SK-N-SH (cell line): ENCODE data around the gene ZDHHC7. TPM values are rescaled to one million over a fixed set of nuclear protein-coding genes. Genes with fewer than 3 reads are reported as not detected.
A peak's percentile ranks its signal among the peaks of the same experiment; 100 is the strongest.

Experiments
- CTCF ChIA-PET: fragments of 300-600, 350-600 bp; formaldehyde crosslinking; extraction: SDS; loops from one replicate; lab custom pipeline; 2021; lab: Yijun Ruan, JAX
- POLR2A ChIA-PET: fragments of 350-600 bp; sonication (Branson Sonifier 250); formaldehyde crosslinking; extraction: SDS; loops from one replicate; lab custom pipeline; 2020; ENCODE audit warnings: antibody characterized with exemption, inconsistent platforms; lab: Yijun Ruan, JAX
- DNase-seq: peaks from one replicate; pipeline ENCODE4 v3.0.0; 2012
- H2AFZ ChIP-seq: fragments of 200-600 bp; sonication (generic); 2 replicates; pipeline ENCODE4 v1.8.1; 2016; ENCODE audit warnings: antibody characterized with exemption, mild to moderate bottlenecking, low read depth
- H3F3A ChIP-seq: fragments of 200-600 bp; sonication (generic); replicated peaks from 2 replicates; pipeline ENCODE3; 2016; ENCODE audit warnings: antibody characterized with exemption, mild to moderate bottlenecking; ENCODE audit not compliant: insufficient read depth
- H3K27ac ChIP-seq, 2 experiments: fragments of 200-500 bp in 1 of 2; fragments of 200-600 bp in 1 of 2; sonication (Bioruptor generic) in 1 of 2; sonication (generic), shearing (Covaris generic) in 1 of 2; 2 replicates each; pipeline versions ENCODE4 v1.5.1 to v1.6.1; 2014 to 2016; ENCODE audit warnings: low read depth in 2 of 2, inconsistent platforms in 1 of 2, low read length in 1 of 2, mild to moderate bottlenecking in 1 of 2, mixed read lengths in 1 of 2
- H3K27me3 ChIP-seq: fragments of 200-600 bp; sonication (generic), shearing (Covaris generic); 2 replicates; pipeline ENCODE4 v1.6.1; 2016; ENCODE audit warnings: mixed run types; ENCODE audit not compliant: insufficient read depth
- H3K36me3 ChIP-seq, 2 experiments: fragments of 200-500 bp in 1 of 2; fragments of 200-600 bp in 1 of 2; sonication (Bioruptor generic) in 1 of 2; sonication (generic) in 1 of 2; replicated peaks in 1 of 2; 2 replicates each; pipeline versions ENCODE3 to v1.5.1; 2014 to 2016; ENCODE audit warnings: low read length in 1 of 2, mild to moderate bottlenecking in 1 of 2; ENCODE audit not compliant: insufficient read depth in 2 of 2, control insufficient read depth in 1 of 2
- H3K4me1 ChIP-seq, 2 experiments: fragments of 200-500 bp in 1 of 2; fragments of 200-600 bp in 1 of 2; sonication (Bioruptor generic) in 1 of 2; sonication (generic), shearing (Covaris generic) in 1 of 2; 2 replicates each; pipeline versions ENCODE4 v1.5.1 to v1.6.1; 2014 to 2016; ENCODE audit warnings: low read depth in 1 of 2, low read length in 1 of 2, mixed run types in 1 of 2; ENCODE audit not compliant: insufficient read depth in 2 of 2, control insufficient read depth in 1 of 2
- H3K4me2 ChIP-seq: fragments of 200-600 bp; sonication (generic), shearing (Covaris generic); 2 replicates; pipeline ENCODE4 v1.6.1; 2017; ENCODE audit warnings: mixed run types
- H3K4me3 ChIP-seq, 2 experiments: fragments of 200-500 bp in 1 of 2; fragments of 200-600 bp in 1 of 2; sonication (Bioruptor generic) in 1 of 2; sonication (generic), shearing (Covaris generic) in 1 of 2; 2 replicates each; pipeline versions ENCODE4 v1.5.1 to v1.8.1; 2014 to 2016; ENCODE audit warnings: low read depth in 2 of 2, inconsistent platforms in 1 of 2, low read length in 1 of 2, mild to moderate bottlenecking in 1 of 2, mixed read lengths in 1 of 2, moderate library complexity in 1 of 2
- H3K79me2 ChIP-seq: fragments of 200-600 bp; sonication (generic); 2 replicates; pipeline ENCODE4 v1.8.1; 2017; ENCODE audit warnings: mild to moderate bottlenecking; ENCODE audit not compliant: insufficient read depth
- H3K9ac ChIP-seq: fragments of 200-600 bp; sonication (generic); 2 replicates; pipeline ENCODE4 v1.6.1; 2017; ENCODE audit warnings: mixed run types
- H3K9me2 ChIP-seq: fragments of 200-600 bp; sonication (generic); 2 replicates; pipeline ENCODE4 v1.6.1; 2017; ENCODE audit warnings: mixed run types
- H3K9me3 ChIP-seq: fragments of 200-600 bp; sonication (generic); 2 replicates; pipeline ENCODE4 v1.6.1; 2017; ENCODE audit warnings: mixed run types, mild to moderate bottlenecking, moderate library complexity
- H4K20me1 ChIP-seq: fragments of 200-600 bp; sonication (generic); 2 replicates; pipeline ENCODE4 v1.6.1; 2017; ENCODE audit warnings: mild to moderate bottlenecking, mixed run types; ENCODE audit not compliant: insufficient read depth
- CHD2 ChIP-seq: fragments of 150-350 bp; IDR thresholded peaks from 2 replicates; pipeline ENCODE4 v1.6.1; 2018; ENCODE audit warnings: low read length; ENCODE audit not compliant: partially characterized antibody
- CTCF ChIP-seq: fragments of 200-600 bp; sonication (generic); IDR thresholded peaks from 2 replicates; pipeline ENCODE4 v1.6.1; 2017; ENCODE audit warnings: antibody characterized with exemption, mild to moderate bottlenecking, moderate library complexity
- ELF1 ChIP-seq: IDR thresholded peaks from 2 replicates; pipeline ENCODE4 v1.4.0; 2012
- EZH2phosphoT487 ChIP-seq: fragments of 200-600 bp; sonication (generic); IDR thresholded peaks from 2 replicates; pipeline ENCODE4 v1.6.1; 2017; ENCODE audit warnings: low read depth, mixed run types, mild to moderate bottlenecking, antibody characterized with exemption, moderate library complexity, borderline replicate concordance
- GATA2 ChIP-seq: sonication (generic); formaldehyde crosslinking; IDR thresholded peaks from 2 replicates; pipeline ENCODE4 v1.5.0; 2020; ENCODE audit warnings: mild to moderate bottlenecking, missing genetic modification reagents
- IRF3 ChIP-seq: fragments of 150-350 bp; IDR thresholded peaks from 2 replicates; pipeline ENCODE4 v1.6.1; 2016; ENCODE audit warnings: mild to moderate bottlenecking, low read depth, low read length
- MEF2A ChIP-seq: IDR thresholded peaks from 2 replicates; pipeline ENCODE4 v1.4.0; 2012; ENCODE audit warnings: low read depth, borderline replicate concordance
- MXI1 ChIP-seq: IDR thresholded peaks from 2 replicates; pipeline ENCODE4 v1.6.1; 2012; ENCODE audit warnings: mild to moderate bottlenecking, low read depth, low read length, improper control_type of control experiment
- NFIC ChIP-seq: IDR thresholded peaks from 2 replicates; pipeline ENCODE4 v1.4.0; 2012; ENCODE audit warnings: borderline replicate concordance
- NRF1 ChIP-seq: IDR thresholded peaks from 2 replicates; pipeline ENCODE4 v1.6.1; 2012; ENCODE audit warnings: low read depth, mild to moderate bottlenecking, low read length
- PBX3 ChIP-seq: IDR thresholded peaks from 2 replicates; pipeline ENCODE4; 2012
- POLR2AphosphoS5 ChIP-seq: IDR thresholded peaks from 2 replicates; pipeline ENCODE4 v1.6.1; 2012; ENCODE audit warnings: low read depth, low read length
- RFX5 ChIP-seq: IDR thresholded peaks from 2 replicates; pipeline ENCODE4 v1.6.1; 2012; ENCODE audit warnings: mild to moderate bottlenecking, improper control_type of control experiment, low read length
- RXRA ChIP-seq: IDR thresholded peaks from 2 replicates; pipeline ENCODE4 v1.4.0; 2012; ENCODE audit warnings: low read depth, mild to moderate bottlenecking, borderline replicate concordance
- TCF12 ChIP-seq: IDR thresholded peaks from 2 replicates; pipeline ENCODE4 v1.4.0; 2012
- TEAD4 ChIP-seq: IDR thresholded peaks from 2 replicates; pipeline ENCODE4 v1.4.0; 2012; ENCODE audit warnings: mild to moderate bottlenecking, borderline replicate concordance; ENCODE audit not compliant: insufficient read depth
- USF1 ChIP-seq: IDR thresholded peaks from 2 replicates; pipeline ENCODE4 v1.4.0; 2012; ENCODE audit warnings: low read depth, borderline replicate concordance
- YY1 ChIP-seq: IDR thresholded peaks from 2 replicates; pipeline ENCODE4 v1.4.0; 2012; ENCODE audit warnings: low read depth, mild to moderate bottlenecking
- ZBTB33 ChIP-seq: IDR thresholded peaks from 2 replicates; pipeline ENCODE4 v1.4.0; 2012; ENCODE audit warnings: low read depth, borderline replicate concordance
- WGBS: methylation state at CpG from one replicate; pipeline ENCODE4 v1.1.6; 2017; ENCODE audit warnings: low lambda C conversion rate; 5-methylcytosine and 5-hydroxymethylcytosine counted together
- polyA plus RNA-seq, 3 experiments: library from polyadenylated mRNA; depleted of rRNA; stranded (reverse); fragments of >200 nt; gene quantifications; 2 replicates each; pipeline ENCODE4 v1.2.3, GENCODE V29; 2012

ZDHHC7 gene
- polyA plus RNA-seq, 1 of the 3 experiments (the other 2 are of a cell fraction) = 114 TPM

GRCh38 chr16:85057948-85058347 is 46.6 kb upstream of the ZDHHC7 start (continued):
- TF ChIP-seq ZBTB33 = no peak
- TF ChIP-seq MXI1 = no peak
- TF ChIP-seq RFX5 = no peak
- no peak for TF ChIP-seq GATA2 (CRISPR knock-in tag)
- no peak for TF ChIP-seq NRF1
- TF ChIP-seq YY1 = no peak
- TF ChIP-seq RXRA = no peak
- no peak for TF ChIP-seq ELF1
- TF ChIP-seq PBX3 = no peak
- no peak for TF ChIP-seq NFIC
- no peak for TF ChIP-seq CTCF
- TF ChIP-seq MEF2A = no peak
- no peak for TF ChIP-seq TEAD4
- no peak for TF ChIP-seq EZH2phosphoT487
- TF ChIP-seq, all 33 proteins: peak for 0

GRCh38 chr16:85057212-85057889 is 46.0 kb upstream of the ZDHHC7 start:
- Histone ChIP-seq H3F3A (peaks cover 14% of the 10 kb centered on the region), H3K36me3 (no peaks in the 10 kb centered on the region), H3K9ac (no peak overlapping the region), H3K4me1 (peaks cover 8 to 10% of the 10 kb centered on the region in 2 experiments; a peak in 2 of 4 replicates), H4K20me1 (no peaks in the 10 kb centered on the region), H2AFZ (no peak overlapping the region), H3K9me3 (no peaks in the 10 kb centered on the region), H3K4me2 (no peak overlapping the region), H3K27me3 (no peaks in the 10 kb centered on the region), H3K27ac (no peak overlapping the region), H3K79me2 (no peaks in the 10 kb centered on the region), H3K9me2 (no peaks in the 10 kb centered on the region), H3K4me3 (no peak overlapping the region)
- CTCF ChIA-PET = interaction anchor here (0.7 to 2.3 kb wide), 3 partner anchors 8 to 30 kb away, joined by 3 to 11 read pairs (median 5); no protein-coding TSS in a partner anchor
- no peak for DNase-seq
- no peak for TF ChIP-seq POLR2AphosphoS5
- TF ChIP-seq CHD2 = no peak
- no peak for TF ChIP-seq USF1
- no peak for TF ChIP-seq IRF3
- peak; percentile 43; the same call in 1 of the 2 replicates for TF ChIP-seq CTCF
- TF ChIP-seq TCF12 = no peak
- 81% methylated on average over 9 of the region's 9 CpGs for WGBS
- POLR2A ChIA-PET = no interaction called here
